ENCODE results near the gene TBX15.

TBX15 gene

DNA sequence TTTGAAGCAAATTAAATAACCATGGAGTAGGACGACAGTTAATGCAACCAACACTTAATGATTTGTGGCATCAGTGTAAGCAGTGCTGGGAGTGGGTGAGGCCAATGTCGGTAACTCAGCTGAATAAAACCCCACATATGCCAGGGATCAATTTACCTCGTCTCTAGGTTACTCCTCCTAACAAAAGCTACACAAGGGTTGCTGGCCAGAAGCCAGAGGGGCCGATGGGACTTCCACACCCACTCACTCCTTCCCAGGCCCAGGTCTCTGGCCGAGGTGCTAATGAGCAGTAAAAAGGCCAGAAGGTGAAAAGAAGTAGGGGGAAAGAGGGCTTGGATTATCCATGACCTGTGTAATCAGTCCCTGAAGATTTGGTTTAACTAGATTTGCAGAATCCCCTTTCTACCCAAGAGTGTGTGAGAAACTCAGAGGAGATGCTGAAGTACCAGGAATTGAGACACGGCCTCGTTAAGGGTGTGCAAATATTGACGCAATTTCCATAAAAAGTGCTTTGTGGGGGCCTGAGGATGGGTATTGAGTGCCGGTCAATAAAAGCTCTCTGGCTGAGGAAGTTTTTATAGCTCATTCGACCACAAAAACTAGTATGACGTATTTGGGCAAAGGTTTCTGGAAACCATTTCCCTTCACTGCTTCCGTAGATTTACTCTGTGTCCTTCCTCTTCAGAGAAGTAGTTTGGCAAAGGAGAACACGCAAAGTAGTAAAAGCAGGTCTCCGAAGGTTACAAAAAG lies 145.5 kb downstream of the TBX15 start:
- H3F3A ChIP-seq (ENCODE audit: insufficient read depth) = no peaks in the 10 kb centered on the region
- H3K4me3 ChIP-seq (ENCODE audit: insufficient read depth, low read length, poor library complexity, severe bottlenecking) = no peak overlapping the region
- no peak overlapping the region for H3K9ac ChIP-seq (ENCODE audit: low read length)
- H3K9me2 ChIP-seq (replicated peaks; ENCODE audit: insufficient read depth, low read length) = no peaks in the 10 kb centered on the region
- no peaks in the 10 kb centered on the region for H3K27me3 ChIP-seq (ENCODE audit: low read length)
- H3K36me3 ChIP-seq (ENCODE audit: low read length) = no peaks in the 10 kb centered on the region
- H3K27ac ChIP-seq (ENCODE audit: low read depth, low read length) = no peak overlapping the region
- no peaks in the 10 kb centered on the region for H3K79me2 ChIP-seq (ENCODE audit: insufficient read depth, low read length)
- TF ChIP-seq, protein P1, sequence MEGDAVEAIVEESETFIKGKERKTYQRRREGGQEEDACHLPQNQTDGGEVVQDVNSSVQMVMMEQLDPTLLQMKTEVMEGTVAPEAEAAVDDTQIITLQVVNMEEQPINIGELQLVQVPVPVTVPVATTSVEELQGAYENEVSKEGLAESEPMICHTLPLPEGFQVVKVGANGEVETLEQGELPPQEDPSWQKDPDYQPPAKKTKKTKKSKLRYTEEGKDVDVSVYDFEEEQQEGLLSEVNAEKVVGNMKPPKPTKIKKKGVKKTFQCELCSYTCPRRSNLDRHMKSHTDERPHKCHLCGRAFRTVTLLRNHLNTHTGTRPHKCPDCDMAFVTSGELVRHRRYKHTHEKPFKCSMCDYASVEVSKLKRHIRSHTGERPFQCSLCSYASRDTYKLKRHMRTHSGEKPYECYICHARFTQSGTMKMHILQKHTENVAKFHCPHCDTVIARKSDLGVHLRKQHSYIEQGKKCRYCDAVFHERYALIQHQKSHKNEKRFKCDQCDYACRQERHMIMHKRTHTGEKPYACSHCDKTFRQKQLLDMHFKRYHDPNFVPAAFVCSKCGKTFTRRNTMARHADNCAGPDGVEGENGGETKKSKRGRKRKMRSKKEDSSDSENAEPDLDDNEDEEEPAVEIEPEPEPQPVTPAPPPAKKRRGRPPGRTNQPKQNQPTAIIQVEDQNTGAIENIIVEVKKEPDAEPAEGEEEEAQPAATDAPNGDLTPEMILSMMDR (IDR thresholded peaks at IDR 0.05; ENCODE audit: insufficient read depth, low read length, poor library complexity, severe bottlenecking) = no peak
- no peak for TF ChIP-seq EZH2phosphoT487 (conservative IDR thresholded peaks at IDR 0.05; ENCODE audit: low read length)
- no peaks in the 10 kb centered on the region for H4K20me1 ChIP-seq (ENCODE audit: low read depth, low read length)
- no peaks in the 10 kb centered on the region for H3K9me3 ChIP-seq (ENCODE audit: insufficient read depth, low read length)
- H3K4me2 ChIP-seq (ENCODE audit: low read depth, low read length, poor library complexity, severe bottlenecking) = no peak overlapping the region
- no peak overlapping the region for H2AFZ ChIP-seq (ENCODE audit: low read depth, low read length, severe bottlenecking)

DNA sequence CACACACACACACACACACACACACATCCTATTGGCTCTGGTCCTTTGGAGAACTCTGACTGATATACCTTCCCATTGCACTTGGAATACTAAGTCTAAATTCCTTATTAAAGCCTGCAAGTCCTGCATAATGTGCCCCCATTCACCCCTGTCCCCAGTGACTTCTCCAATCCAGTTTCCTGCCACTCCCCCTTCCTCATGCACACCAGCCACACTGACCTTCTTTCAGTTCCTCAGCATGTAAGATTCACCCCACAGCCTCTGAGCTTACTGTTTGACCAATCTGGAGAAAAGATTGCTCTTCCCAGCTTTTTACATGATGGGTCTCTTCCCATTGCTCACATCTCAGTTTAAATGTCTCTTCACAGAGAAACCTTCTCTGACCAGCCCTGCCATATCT lies 146.6 kb downstream of the TBX15 start:
- H3K27me3 ChIP-seq (ENCODE audit: low read length) = no peaks in the 10 kb centered on the region
- H3K9ac ChIP-seq (ENCODE audit: low read length) = no peak overlapping the region
- TF ChIP-seq, protein P1 (IDR thresholded peaks at IDR 0.05; ENCODE audit: insufficient read depth, low read length, poor library complexity, severe bottlenecking) = no peak
- no peak for TF ChIP-seq EZH2phosphoT487 (conservative IDR thresholded peaks at IDR 0.05; ENCODE audit: low read length)
- H3K27ac ChIP-seq (ENCODE audit: low read depth, low read length) = no peak overlapping the region
- H3K9me3 ChIP-seq (ENCODE audit: insufficient read depth, low read length) = no peaks in the 10 kb centered on the region
- H3K36me3 ChIP-seq (ENCODE audit: low read length) = no peaks in the 10 kb centered on the region
- no peaks in the 10 kb centered on the region for H4K20me1 ChIP-seq (ENCODE audit: low read depth, low read length)
- no peak overlapping the region for H3K4me2 ChIP-seq (ENCODE audit: low read depth, low read length, poor library complexity, severe bottlenecking)
- no peaks in the 10 kb centered on the region for H3K9me2 ChIP-seq (replicated peaks; ENCODE audit: insufficient read depth, low read length)
- H2AFZ ChIP-seq (ENCODE audit: low read depth, low read length, severe bottlenecking) = no peak overlapping the region
- H3K79me2 ChIP-seq (ENCODE audit: insufficient read depth, low read length) = no peaks in the 10 kb centered on the region
- no peak overlapping the region for H3K4me3 ChIP-seq (ENCODE audit: insufficient read depth, low read length, poor library complexity, severe bottlenecking)
- no peaks in the 10 kb centered on the region for H3F3A ChIP-seq (ENCODE audit: insufficient read depth)

Measured in SU-DHL-6 (cell line).